Measurements from ENCODE around the gene SEMA4C. TPM values are rescaled to one million over a fixed set of nuclear protein-coding genes. Genes with fewer than 3 reads are reported as not detected.

SEMA4C gene
- total RNA-seq, 1 donor from 2014 or later: 39.1 TPM

DNA sequence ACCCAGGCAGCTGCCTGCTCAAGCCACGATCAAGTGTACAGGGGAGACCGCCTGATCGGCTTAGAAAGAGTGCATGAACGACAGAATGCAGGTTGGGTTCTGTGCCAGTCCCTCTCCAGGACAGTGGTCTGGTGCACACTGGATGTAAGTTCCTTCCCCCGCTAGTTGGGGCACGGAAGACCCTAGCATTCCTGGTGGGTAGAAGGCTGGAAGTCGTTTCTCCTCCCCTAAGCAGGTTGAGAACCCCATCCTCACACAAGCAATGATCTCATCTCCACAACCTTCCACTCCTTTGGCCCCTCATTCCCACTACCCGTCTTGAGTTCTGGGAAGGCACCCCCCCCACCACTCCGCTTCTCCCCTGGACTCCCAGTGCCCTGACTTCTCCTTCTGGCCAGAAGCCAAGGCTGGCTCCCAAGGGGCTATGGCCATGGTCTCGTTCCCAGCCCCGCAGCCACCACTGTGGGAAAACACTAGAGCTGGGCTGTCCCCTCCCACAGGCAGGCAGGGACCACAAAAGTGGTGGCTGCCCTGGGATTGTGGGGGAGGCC lies 10.7 kb downstream of the SEMA4C start:
- no peaks in the 10 kb centered on the region for H3K27me3 ChIP-seq
- peaks cover 15% of the 10 kb centered on the region for H3K36me3 Mint-ChIP-seq
- no peaks in the 10 kb centered on the region for H3K36me3 ChIP-seq
- TF ChIP-seq, protein P1, sequence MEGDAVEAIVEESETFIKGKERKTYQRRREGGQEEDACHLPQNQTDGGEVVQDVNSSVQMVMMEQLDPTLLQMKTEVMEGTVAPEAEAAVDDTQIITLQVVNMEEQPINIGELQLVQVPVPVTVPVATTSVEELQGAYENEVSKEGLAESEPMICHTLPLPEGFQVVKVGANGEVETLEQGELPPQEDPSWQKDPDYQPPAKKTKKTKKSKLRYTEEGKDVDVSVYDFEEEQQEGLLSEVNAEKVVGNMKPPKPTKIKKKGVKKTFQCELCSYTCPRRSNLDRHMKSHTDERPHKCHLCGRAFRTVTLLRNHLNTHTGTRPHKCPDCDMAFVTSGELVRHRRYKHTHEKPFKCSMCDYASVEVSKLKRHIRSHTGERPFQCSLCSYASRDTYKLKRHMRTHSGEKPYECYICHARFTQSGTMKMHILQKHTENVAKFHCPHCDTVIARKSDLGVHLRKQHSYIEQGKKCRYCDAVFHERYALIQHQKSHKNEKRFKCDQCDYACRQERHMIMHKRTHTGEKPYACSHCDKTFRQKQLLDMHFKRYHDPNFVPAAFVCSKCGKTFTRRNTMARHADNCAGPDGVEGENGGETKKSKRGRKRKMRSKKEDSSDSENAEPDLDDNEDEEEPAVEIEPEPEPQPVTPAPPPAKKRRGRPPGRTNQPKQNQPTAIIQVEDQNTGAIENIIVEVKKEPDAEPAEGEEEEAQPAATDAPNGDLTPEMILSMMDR (IDR thresholded peaks at IDR 0.05): no peak
- TF ChIP-seq EZH2phosphoT487 (IDR thresholded peaks at IDR 0.05) (no peak), EZH2 (IDR thresholded peaks at IDR 0.05) (no peak)
- no peak overlapping the region for H2AFZ ChIP-seq (replicated peaks)
- no peak overlapping the region for H3K9ac ChIP-seq
- peak; percentile 37 for DNase-seq (ENCODE audit: low spot score)
- peaks cover 10% of the 10 kb centered on the region for H3K4me1 ChIP-seq
- H3K4me3 Mint-ChIP-seq: peak overlapping the region; percentile 91
- H4K20me1 ChIP-seq (ENCODE audit: low read depth): peaks cover 57% of the 10 kb centered on the region
- H3K27ac ChIP-seq: no peak overlapping the region
- no peaks in the 10 kb centered on the region for H3K9me3 Mint-ChIP-seq
- peak overlapping the region; percentile 85 for H3K4me2 ChIP-seq
- H3K27me3 Mint-ChIP-seq (ENCODE audit: insufficient read depth, low read depth): peaks cover 10% of the 10 kb centered on the region
- no peak overlapping the region for H3K27ac Mint-ChIP-seq
- H3K4me3 ChIP-seq: peak overlapping the region; percentile 54
- H3F3A ChIP-seq (ENCODE audit: low read depth): peaks cover 39% of the 10 kb centered on the region
- no peaks in the 10 kb centered on the region for H3K9me3 ChIP-seq (ENCODE audit: low read depth)
- H3K79me2 ChIP-seq (ENCODE audit: low read depth): peaks cover 37% of the 10 kb centered on the region
- peaks cover 32% of the 10 kb centered on the region for H3K4me1 Mint-ChIP-seq

DNA sequence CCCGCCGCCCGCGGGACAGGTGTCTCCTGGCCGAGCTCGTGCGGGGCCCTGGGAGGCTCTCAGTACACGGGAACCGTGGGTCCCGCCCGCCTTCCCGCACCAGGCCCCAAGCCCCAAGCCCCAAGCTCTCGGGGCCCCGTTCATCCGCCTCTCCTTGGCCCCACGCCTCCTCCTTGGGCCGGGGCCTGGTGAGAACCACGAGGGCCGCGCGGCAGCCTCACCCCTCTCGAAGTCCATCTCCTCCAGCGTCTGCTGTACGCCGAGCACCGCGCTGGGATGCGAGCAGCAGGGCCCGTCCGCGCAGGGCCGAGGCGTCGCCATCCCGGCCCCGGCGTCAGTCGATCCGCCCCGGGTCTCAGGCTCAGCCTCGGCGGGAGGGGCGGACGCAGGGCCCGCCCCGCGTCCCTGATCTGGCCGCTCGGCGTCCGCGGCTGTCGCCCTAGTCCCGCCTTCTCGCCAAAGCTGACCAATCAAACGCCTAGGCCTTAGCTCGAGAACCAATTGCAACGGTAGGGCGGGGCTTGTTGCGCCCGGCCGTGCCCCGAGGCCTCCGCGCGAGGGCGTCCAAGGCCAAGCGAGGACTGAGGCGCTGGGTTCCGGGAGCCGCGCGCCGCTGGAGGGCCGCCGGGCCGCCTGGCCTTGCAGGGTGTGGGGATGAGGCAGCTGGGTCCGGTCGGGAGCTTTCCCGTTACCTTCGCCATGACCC lies 12.1 kb downstream of the SEMA4C start, which contains the start of gene ANKRD39:
TSS of gene ANKRD39 (minus strand) at position 350 of the 706 bp plus-strand sequence. CDS start at position 321, 29 bp downstream.
- Histone ChIP-seq H2AFZ (replicated peaks) (peak within 1 kb of the TSS; percentile 38), H3K27me3 (no peaks in the 10 kb centered on the region), H4K20me1 (ENCODE audit: low read depth) (peaks cover 46% of the 10 kb centered on the region), H3K4me2 (peak within 1 kb of the TSS; percentile 96), H3K4me1 (peaks cover 10% of the 10 kb centered on the region), H3K4me3 (peak within 1 kb of the TSS; percentile 80), H3K36me3 (no peaks in the 10 kb centered on the region), H3K79me2 (ENCODE audit: low read depth) (peaks cover 29% of the 10 kb centered on the region), H3F3A (ENCODE audit: low read depth) (peaks cover 39% of the 10 kb centered on the region), H3K9ac (peak within 1 kb of the TSS; percentile 54), H3K9me3 (ENCODE audit: low read depth) (no peaks in the 10 kb centered on the region), H3K27ac (no peak within 1 kb of the TSS)
- Mint-ChIP-seq H3K27ac (peak within 1 kb of the TSS; percentile 21), H3K36me3 (peaks cover 16% of the 10 kb centered on the region), H3K4me1 (peaks cover 32% of the 10 kb centered on the region), H3K27me3 (ENCODE audit: insufficient read depth, low read depth) (peaks cover 9% of the 10 kb centered on the region), H3K4me3 (peak within 1 kb of the TSS; percentile 91), H3K9me3 (no peaks in the 10 kb centered on the region)
- peak; percentile 100 for DNase-seq (ENCODE audit: low spot score)
- TF ChIP-seq, protein P1 (IDR thresholded peaks at IDR 0.05): peak; percentile 75
- no peak for TF ChIP-seq EZH2phosphoT487 (IDR thresholded peaks at IDR 0.05)
- TF ChIP-seq EZH2 (IDR thresholded peaks at IDR 0.05): no peak

DNA sequence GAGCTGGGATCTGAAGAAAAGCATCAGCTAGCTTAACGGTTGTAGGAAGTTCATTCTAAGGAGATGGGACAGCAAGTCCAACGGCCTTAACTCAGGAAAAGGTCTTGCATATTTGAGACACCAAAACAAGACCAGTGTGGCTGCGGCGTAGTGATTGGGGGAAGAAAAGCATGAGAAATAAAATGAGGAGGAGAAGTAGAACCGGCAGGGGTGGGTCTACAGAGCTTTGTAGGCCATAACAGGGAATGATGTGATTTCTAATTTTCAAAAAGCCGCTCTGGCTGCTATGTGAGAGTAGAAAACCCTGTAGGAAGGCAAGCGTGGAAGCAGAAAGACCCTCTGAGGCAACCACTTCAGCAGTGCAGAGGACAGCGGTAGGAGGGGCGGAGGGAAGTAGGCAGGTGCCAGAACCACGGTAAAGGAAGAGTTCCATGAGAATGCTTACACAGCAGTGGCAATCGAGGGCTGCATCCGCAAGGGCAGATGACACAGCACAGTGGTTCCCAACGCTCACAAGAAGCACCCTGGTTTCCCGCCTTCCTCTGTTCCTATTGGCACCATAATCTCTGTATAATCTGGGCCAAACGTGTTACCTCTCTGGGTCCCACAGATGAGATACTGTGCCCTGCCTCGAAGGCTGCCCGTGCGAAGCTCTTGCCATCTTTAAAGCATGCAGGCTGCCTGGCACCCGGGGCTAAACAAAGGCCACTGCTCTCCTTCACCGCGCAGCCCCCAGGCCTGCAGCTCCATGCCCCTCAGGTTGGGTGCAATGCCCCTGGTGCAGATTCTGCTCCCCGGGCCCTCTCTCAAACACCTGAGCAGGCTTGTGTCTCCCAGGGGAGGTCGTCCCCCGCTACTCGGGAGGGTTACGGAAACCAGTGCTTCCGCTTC lies 12.9 kb downstream of the SEMA4C start:
- peak overlapping the region; percentile 21 for H3K27ac Mint-ChIP-seq

More for the DNA sequence above, 12.9 kb downstream of the SEMA4C start:
- Mint-ChIP-seq H3K27me3 (ENCODE audit: insufficient read depth, low read depth) (peaks cover 12% of the 10 kb centered on the region), H3K4me1 (peaks cover 32% of the 10 kb centered on the region), H3K9me3 (no peaks in the 10 kb centered on the region), H3K4me3 (peak overlapping the region; percentile 91), H3K36me3 (peaks cover 19% of the 10 kb centered on the region)
- Histone ChIP-seq H3K4me2 (peak overlapping the region; percentile 96), H3K36me3 (no peaks in the 10 kb centered on the region), H2AFZ (replicated peaks) (peak overlapping the region; percentile 38), H3K79me2 (ENCODE audit: low read depth) (peaks cover 29% of the 10 kb centered on the region), H3F3A (ENCODE audit: low read depth) (peaks cover 35% of the 10 kb centered on the region), H3K9ac (peak overlapping the region; percentile 54), H4K20me1 (ENCODE audit: low read depth) (peaks cover 41% of the 10 kb centered on the region), H3K27ac (no peak overlapping the region), H3K9me3 (ENCODE audit: low read depth) (no peaks in the 10 kb centered on the region), H3K27me3 (no peaks in the 10 kb centered on the region), H3K4me3 (peak overlapping the region; percentile 80), H3K4me1 (peaks cover 10% of the 10 kb centered on the region)
- no peak for TF ChIP-seq EZH2 (IDR thresholded peaks at IDR 0.05)
- TF ChIP-seq EZH2phosphoT487 (IDR thresholded peaks at IDR 0.05): no peak
- TF ChIP-seq, protein P1 (IDR thresholded peaks at IDR 0.05): no peak
- peak; percentile 44 for DNase-seq (ENCODE audit: low spot score)

Measured in neural progenitor cell (in vitro differentiated cells).